ENCODE measurements around the gene PVRIG.
"Not testable (repeated sequence)": the region's sequence is repeated elsewhere in the genome, so short reads cannot be mapped to it uniquely, and the experiment has no call there.

PVRIG gene

DNA sequence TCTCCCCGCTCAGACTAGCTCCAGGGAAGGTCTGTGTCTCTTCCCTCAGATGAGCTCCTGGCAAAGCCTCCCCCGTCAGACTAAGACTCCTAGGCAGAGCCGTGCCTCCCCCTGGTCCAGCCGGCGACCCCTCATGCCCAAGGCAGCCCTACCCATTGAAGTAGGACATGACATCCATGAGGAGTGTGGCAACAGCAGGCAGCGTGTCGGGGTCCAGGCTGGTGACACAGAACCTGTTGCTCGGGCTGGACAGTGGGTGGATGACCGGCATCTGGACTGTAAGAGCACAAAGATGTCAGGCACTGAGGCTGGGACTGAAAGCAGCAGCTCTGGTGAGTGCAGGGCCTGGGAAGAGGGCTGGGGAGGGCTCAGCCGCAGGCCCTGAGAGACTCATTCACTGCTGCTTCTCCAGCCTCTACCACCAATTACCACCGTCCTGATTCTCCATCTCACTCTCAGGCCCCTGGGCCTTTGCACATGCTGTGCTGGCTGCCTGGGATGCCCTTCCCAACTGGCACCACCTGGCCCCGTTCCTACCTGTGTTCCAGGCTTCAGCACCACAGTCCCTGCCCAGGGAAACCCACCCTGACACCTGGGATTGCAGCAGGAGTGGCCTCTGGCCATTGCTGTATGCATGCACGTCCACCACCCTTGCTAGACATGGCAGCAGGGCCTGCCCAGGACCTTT, 2.8 kb downstream of the PVRIG start:
- in situ Hi-C loops (cut with MboI; ENCODE audit: low sequenced_read_pairs) = loop anchor here (25.0 kb wide), 1 partner anchor 235 kb away; the partner anchor contains the start of gene AZGP1

GRCh38 chr7:100223376-100223927, 3.7 kb downstream of the PVRIG start:
- in situ Hi-C loops (cut with MboI; ENCODE audit: low sequenced_read_pairs) = loop anchor here (25.0 kb wide), 1 partner anchor 236 kb away; the partner anchor contains the start of gene AZGP1

GRCh38 chr7:100224891-100225290, 5.1 kb downstream of the PVRIG start:
- in situ Hi-C loops (cut with MboI; ENCODE audit: low sequenced_read_pairs) = loop anchor here (25.0 kb wide), 1 partner anchor 238 kb away; the partner anchor contains the start of gene AZGP1

- in situ Hi-C loops (cut with MboI; ENCODE audit: low sequenced_read_pairs) = not testable (repeated sequence)
Measured at GRCh38 chr7:100234660-100235317, 15.0 kb downstream of the PVRIG start.

DNA sequence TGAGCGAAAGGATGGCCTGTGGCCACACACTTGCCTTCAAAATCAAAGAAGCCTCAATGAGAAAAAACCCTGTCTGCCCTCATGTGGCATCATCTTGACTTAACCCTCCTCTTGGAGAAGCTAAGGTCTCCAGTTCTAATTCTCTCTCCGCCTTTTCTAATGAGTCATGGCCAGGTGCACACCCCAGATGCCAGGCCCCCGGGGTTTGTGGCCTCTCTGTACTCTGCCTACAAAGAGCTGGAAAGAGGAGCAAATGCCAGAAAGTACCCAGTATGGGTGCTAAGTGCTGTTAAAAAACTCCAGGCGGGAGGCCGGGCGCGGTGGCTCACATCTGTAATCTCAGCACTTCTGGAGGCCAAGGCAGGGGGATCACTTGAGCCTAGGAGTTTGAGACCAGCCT, 20.2 kb downstream of the PVRIG start:
- in situ Hi-C loops (cut with MboI; ENCODE audit: low sequenced_read_pairs) = not testable (repeated sequence)

- in situ Hi-C loops (cut with MboI; ENCODE audit: low sequenced_read_pairs) = not testable (repeated sequence)
Measured at GRCh38 chr7:100243385-100243784, 23.6 kb downstream of the PVRIG start.

DNA sequence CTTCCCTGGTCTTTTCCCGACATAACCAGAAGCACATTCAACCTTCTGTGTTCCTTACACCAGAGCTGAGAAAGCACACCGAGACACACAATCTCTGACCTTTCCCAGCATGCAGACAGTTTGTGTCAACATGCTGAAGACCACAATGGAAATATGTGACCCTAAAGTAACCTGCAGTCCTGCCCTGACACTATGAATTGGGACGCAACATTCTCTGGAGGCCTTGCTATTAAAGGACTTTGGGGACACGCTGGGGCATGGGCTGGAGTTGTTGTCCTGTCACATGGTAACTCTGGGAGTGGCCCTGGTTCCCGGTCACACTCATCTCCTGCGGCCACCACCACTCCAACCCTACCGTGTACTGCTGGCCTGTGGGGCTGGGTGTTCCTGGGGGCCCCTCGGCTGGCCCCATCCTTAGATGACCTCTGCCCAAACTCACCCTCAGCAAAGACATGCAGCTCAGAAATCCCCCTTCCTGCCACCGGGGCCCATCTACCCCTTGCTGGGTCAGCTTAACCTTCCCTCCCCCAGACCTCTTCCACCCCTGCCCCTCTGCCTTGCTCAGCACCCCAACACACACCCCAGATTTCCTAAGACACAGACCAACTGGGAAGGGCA, 25.3 kb downstream of the PVRIG start:
- in situ Hi-C loops (cut with MboI; ENCODE audit: low sequenced_read_pairs) = not testable (repeated sequence)

DNA sequence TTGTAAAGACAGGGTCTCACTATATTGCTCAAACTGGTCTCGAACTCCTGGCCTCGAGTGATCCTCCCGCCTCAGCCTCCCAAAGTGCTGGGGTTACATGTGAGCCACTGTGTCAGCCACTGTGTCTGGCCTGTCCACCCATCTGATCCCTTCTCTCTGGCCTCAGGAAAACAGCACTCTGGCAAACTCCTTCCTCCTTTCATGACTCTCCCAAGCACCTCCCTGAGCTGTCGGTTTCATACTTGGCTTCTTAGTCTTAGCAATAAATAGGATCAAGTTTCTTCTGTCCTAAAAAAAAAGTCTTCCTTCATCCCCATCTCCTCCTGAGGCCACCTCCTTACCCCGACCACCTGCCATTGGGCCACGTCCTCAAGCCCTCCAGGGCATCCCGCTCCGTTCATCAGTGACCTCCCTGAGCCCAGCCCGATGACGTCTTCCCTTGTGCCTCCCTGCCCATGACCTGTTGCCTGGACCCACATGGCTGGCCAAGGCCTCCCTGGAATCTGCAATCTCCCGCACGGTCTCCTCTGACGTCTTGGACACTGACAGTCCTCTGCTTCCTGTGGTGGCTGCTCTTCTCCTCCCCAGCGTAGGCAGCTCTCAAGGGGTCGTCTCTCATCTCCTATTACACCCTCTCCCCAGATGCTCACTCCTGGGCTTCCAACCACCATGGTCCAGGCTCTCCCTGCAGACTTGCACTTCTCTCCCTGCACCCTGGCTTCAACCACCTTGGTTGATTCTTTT, 26.5 kb downstream of the PVRIG start:
- in situ Hi-C loops (cut with MboI; ENCODE audit: low sequenced_read_pairs) = not testable (repeated sequence)

DNA sequence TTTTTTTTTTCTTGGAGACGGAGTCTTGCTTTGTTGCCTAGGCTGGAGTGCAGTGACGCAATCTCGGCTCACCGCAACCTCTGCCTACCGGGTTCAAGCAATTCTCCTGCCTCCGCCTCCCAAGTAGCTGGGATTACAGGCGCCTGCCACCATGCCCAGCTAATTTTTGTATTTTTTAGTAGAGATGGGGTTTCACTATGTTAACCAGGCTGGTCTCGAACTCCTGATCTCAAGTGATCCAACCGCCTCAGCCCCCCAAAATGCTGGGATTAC, 27.1 kb downstream of the PVRIG start:
- in situ Hi-C loops (cut with MboI; ENCODE audit: low sequenced_read_pairs) = not testable (repeated sequence)

DNA sequence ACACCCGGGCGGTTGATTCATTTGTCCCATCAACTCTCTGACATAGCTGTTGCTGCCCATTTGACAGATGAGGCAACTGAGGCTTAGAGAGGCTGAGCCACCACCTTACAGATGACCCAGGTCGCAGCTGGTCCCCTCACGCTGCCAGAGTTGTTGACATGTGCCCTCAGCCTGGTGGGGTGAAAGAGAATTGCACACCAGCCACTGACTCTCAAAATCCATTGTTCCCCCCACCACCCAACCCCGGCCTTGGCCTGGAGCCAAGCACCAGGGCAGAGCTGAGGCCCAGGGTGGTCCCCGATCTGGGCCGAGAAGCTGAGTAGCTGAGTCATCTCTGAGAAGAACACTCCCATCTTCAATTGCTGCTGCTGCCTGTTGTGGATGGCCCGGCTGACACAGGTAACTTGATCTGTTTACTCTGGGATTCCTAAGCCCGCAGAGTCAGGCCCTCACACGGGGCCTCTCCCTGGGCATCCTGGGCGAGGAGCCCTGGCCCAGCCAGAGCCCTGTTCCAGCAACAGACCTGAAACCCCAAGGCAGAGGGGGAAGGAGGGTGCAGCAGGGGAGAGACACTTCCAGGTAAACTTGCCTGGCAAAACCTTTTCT, 27.5 kb downstream of the PVRIG start:
- in situ Hi-C loops (cut with MboI; ENCODE audit: low sequenced_read_pairs) = no loop called here

DNA sequence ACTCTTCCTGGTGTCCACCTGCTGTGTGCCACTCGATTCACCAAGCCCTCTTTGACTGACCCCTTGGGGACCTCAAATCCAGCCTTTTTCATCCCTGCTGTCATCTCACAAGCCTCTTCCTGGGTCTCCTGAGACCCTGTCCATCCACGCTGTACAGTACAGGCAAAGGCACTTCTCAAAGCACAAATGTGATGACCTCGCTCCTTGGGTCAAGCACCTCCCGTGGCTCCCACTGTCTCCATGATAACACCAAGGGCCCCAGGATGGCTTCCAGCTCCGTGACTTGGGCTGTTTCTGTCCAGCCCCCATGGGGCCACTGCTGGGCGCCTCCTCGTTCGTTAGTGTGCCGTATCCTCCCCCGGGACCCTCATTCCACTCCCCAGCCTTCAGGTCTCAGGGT, 28.7 kb downstream of the PVRIG start:
- in situ Hi-C loops (cut with MboI; ENCODE audit: low sequenced_read_pairs) = no loop called here

GRCh38 chr7:100257017-100257416, 37.3 kb downstream of the PVRIG start:
- in situ Hi-C loops (cut with MboI; ENCODE audit: low sequenced_read_pairs) = no loop called here

DNA sequence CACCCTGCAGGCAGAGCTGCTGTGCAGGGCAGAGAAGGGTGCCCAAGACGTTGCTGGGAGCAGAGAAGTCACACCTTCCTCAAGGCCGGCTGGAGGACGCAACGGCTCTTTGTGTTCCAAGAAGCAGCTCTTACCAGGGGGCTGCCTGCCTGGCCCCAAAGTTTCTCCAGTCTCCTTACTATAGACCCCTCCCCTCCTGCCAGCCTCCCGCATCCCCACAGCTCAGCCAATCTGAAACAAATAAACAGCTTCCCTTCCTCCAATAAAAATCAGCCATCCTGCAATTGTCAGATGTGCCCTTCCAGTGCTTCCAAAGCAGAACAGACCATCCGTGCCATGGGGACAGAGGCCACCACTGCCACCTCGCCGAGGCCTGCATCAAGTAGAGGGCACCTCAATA, 40.2 kb downstream of the PVRIG start:
- in situ Hi-C loops (cut with MboI; ENCODE audit: low sequenced_read_pairs) = not testable (repeated sequence)

GRCh38 chr7:100262896-100263295, 43.1 kb downstream of the PVRIG start:
- in situ Hi-C loops (cut with MboI; ENCODE audit: low sequenced_read_pairs) = not testable (repeated sequence)

- in situ Hi-C loops (cut with MboI; ENCODE audit: low sequenced_read_pairs) = not testable (repeated sequence)
Measured at GRCh38 chr7:100264223-100264622, 44.5 kb downstream of the PVRIG start.

GRCh38 chr7:100264669-100265165, 45.0 kb downstream of the PVRIG start:
- in situ Hi-C loops (cut with MboI; ENCODE audit: low sequenced_read_pairs) = not testable (repeated sequence)

GRCh38 chr7:100265851-100266250, 46.1 kb downstream of the PVRIG start:
- in situ Hi-C loops (cut with MboI; ENCODE audit: low sequenced_read_pairs) = not testable (repeated sequence)

DNA sequence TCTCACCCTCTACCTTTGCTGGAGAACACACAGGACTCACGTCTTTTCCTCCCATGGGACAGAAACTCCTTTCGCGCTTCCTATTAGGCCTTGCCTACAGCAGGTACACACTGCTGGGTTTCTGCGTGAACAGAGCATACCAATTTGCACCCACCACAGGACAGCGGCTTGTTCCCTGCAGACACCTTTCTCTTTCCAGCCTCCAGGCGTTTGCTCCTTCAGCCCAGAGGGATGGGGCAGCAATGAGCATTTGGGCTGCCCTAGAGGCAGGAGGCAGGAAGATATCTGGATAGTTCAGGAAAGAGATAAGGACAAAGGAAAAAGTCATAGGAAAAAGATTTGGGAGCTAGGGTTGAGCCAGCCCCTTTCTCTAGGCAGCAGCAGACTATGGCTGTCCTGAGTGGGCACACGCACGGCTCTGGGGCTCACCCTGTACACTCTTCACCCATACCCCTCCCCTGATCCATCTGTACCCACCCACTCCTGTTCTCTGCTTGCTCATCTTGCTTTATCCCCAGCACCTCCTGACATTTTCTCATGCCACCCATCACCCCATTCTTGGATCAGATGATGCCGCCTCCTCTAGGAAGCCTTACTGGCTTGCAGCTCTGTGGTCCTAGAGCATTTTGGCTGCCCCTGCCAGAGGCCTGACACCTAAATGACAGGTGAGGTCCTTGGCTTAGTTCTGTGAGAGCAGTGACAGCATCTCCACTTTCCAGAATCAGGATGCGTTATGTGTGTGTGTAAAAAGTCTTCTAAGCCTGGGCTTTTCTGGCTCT, 47.0 kb downstream of the PVRIG start:
- in situ Hi-C loops (cut with MboI; ENCODE audit: low sequenced_read_pairs) = no loop called here

DNA sequence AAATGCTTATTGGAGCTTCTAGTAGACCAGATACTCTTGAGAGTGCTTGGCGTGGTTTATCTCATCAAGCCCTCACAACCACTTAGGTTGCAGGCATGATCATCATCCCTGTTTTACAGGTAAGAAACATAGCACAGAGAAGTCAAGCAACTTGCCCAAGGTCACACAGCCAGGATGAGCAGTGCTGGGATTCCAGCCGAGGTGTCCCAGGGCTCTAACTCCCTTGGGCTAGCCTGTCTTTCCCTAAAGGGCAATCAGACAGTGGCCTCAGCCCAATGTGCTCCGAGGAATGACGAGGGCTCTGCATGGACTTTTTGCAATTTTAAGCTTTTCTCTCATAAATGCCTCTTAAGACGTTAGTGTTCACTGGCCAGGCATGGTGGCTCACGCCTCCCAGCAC, 47.9 kb downstream of the PVRIG start:
- in situ Hi-C loops (cut with MboI; ENCODE audit: low sequenced_read_pairs) = no loop called here

DNA sequence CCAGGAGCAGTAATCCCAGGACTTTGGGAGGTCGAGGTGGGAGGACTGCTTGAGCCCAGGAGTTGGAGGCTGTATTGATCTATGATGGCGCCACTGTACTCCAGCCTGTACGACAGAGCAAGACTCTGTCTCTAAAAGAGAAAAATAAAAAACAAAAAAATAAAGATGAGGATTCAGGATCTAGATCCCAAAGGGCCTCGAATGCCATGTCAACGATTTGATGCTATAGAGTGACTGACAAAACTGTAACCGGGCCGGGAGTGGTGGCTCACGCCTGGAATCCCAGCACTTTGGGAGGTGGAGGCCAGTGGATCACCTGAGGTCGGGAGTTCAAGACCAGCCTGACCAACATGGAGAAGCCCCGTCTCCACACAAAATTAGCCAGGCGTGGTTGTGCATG, 49.1 kb downstream of the PVRIG start:
- in situ Hi-C loops (cut with MboI; ENCODE audit: low sequenced_read_pairs) = not testable (repeated sequence)

All from HL-60/S4 (cell line).